K562 (cell line): ENCODE results near the gene GTF3C1. TPM values are rescaled to one million over a fixed set of nuclear protein-coding genes. Genes with fewer than 3 reads are reported as not detected.
A peak's percentile ranks its signal among the peaks of the same experiment; 100 is the strongest.

Experiments
- ARID1B ChIP-seq: fragments of 450-650 bp; IDR thresholded peaks from 2 replicates; pipeline ENCODE4 v1.6.1; 2016; ENCODE audit warnings: antibody characterized with exemption, mild to moderate bottlenecking, inconsistent platforms
- ATF1 ChIP-seq, 2 experiments: fragments of 450-650 bp in 1 of 2; IDR thresholded peaks; 2 replicates each; pipeline ENCODE4 v1.6.1; 2016; ENCODE audit warnings: missing compliant biosample characterization in 1 of 2, missing genetic modification characterization in 1 of 2
- BCOR ChIP-seq: fragments of 450-650 bp; IDR thresholded peaks from 2 replicates; pipeline ENCODE4 v1.6.1; 2016
- ESRRB ChIP-seq: fragments of 250-450 bp; sonication (Bioruptor Pico); IDR thresholded peaks from 2 replicates; pipeline ENCODE4 v1.5.0; 2020; ENCODE audit warnings: mild to moderate bottlenecking, moderate library complexity, borderline replicate concordance
- NCOA1 ChIP-seq: fragments of 450-650 bp; IDR thresholded peaks from 2 replicates; pipeline ENCODE4 v1.6.1; 2016; ENCODE audit warnings: low read depth
- PCBP1 ChIP-seq: fragments of 200-400 bp; formaldehyde crosslinking; IDR thresholded peaks from 2 replicates; pipeline ENCODE4 v1.6.1; 2018; ENCODE audit warnings: mild to moderate bottlenecking, low read depth, low read length; ENCODE audit not compliant: poor library complexity, severe bottlenecking
- SMAD4 ChIP-seq: fragments of 250-450 bp; sonication (Bioruptor Pico); conservative IDR thresholded peaks from 2 replicates; pipeline ENCODE4 v1.8.0; 2021; ENCODE audit warnings: inconsistent platforms, mild to moderate bottlenecking, moderate library complexity
- SMARCA4 ChIP-seq: fragments of 450-650 bp; IDR thresholded peaks from 2 replicates; pipeline ENCODE4 v1.6.1; 2016
- TAL1 ChIP-seq: fragments of 450-650 bp; IDR thresholded peaks from 2 replicates; pipeline ENCODE4 v1.6.1; 2016; ENCODE audit warnings: mild to moderate bottlenecking
- TEAD4 ChIP-seq, 2 experiments: sonication (generic) in 1 of 2; formaldehyde crosslinking in 1 of 2; IDR thresholded peaks; 2 replicates each; pipeline versions ENCODE4 v1.6.1 to v1.8.0; 2012 to 2022; ENCODE audit warnings: borderline replicate concordance in 1 of 2, inconsistent platforms in 1 of 2, low read length in 1 of 2, mild to moderate bottlenecking in 1 of 2, missing genetic modification reagents in 1 of 2
- XRCC3 ChIP-seq: fragments of 450-650 bp; IDR thresholded peaks from 2 replicates; pipeline ENCODE4 v1.6.1; 2017; ENCODE audit warnings: mild to moderate bottlenecking, moderate library complexity
- polyA plus RNA-seq, 8 experiments: library from polyadenylated mRNA; depleted of rRNA in 4 of 8; stranded (reverse) in 5 of 8; unstranded in 3 of 8; fragments of >200 nt; fragmentation: Nextera tagmentation in 2 of 8; fragmentation: Illumina TruSeq in 1 of 8; extraction: Ambion mirVana in 2 of 8; extraction: Trizol in 1 of 8; gene quantifications; 2 replicates each; pipeline versions ENCODE4 v1.2.1 to v1.2.3, GENCODE V29; 2011 to 2014; ENCODE audit warnings: inconsistent platforms in 1 of 8, missing spikeins in 1 of 8
- total RNA-seq, 7 experiments: library from RNA; depleted of rRNA in 6 of 7; stranded (reverse); fragments of >200 nt in 6 of 7; fragmentation: Illumina TruSeq in 2 of 7; extraction: Trizol in 2 of 7; gene quantifications; 2 replicates each; pipeline versions ENCODE4 v1.2.1 to v1.2.3, GENCODE V29; 2011 to 2021; ENCODE audit warnings: low replicate concordance in 1 of 7
- TF ChIP-seq, protein P1 (sequence below): sonication (generic); formaldehyde crosslinking; IDR thresholded peaks from 2 replicates; pipeline ENCODE4 v1.8.0; 2022; ENCODE audit warnings: mild to moderate bottlenecking, low read depth, missing genetic modification reagents
- TF ChIP-seq, protein P2 (sequence below), 2 experiments: IDR thresholded peaks in 1 of 2; conservative IDR thresholded peaks in 1 of 2; 2 replicates each; pipeline ENCODE4 v1.6.1; 2016; ENCODE audit warnings: low read depth in 2 of 2, mild to moderate bottlenecking in 1 of 2, missing compliant biosample characterization in 1 of 2, missing genetic modification characterization in 1 of 2, moderate library complexity in 1 of 2
- TF ChIP-seq, protein P3 (sequence below): fragments of 250-450 bp; sonication (Bioruptor Pico); IDR thresholded peaks from 2 replicates; pipeline ENCODE4 v1.8.0; 2022; ENCODE audit warnings: inconsistent platforms

GTF3C1 gene
- total and polyA plus RNA-seq, 9 of the 15 experiments (the other 6 are each of a cell fraction or from before 2014, with no cell fraction given): 0.72 to 63.6 (median 30.9) TPM

DNA sequence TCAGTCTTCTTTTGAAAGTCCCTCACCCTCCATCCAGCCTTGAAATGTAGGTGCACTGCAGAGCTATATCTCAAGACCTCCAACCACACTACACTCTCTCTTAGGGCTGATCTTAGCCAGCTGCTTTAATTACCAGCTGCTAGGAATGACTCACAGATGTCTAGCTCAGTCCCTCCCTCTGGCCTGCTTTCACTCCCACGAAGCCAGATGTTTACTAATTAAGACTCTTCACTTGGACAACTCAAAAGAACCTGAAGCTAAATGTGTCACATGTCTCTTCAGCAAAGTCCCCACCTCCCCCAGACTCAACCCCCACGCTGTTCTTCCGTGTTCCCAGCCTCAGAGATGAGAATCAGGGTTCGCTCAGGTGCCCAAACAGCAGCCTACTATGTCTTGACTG is 2.6 kb downstream of the GTF3C1 start (continued):
- TF ChIP-seq SMARCA4: peak; percentile 87
- no peak for TF ChIP-seq PCBP1
- TF ChIP-seq BCOR: peak; percentile 55; the same call in 1 of the 2 replicates
- TF ChIP-seq, protein P1, sequence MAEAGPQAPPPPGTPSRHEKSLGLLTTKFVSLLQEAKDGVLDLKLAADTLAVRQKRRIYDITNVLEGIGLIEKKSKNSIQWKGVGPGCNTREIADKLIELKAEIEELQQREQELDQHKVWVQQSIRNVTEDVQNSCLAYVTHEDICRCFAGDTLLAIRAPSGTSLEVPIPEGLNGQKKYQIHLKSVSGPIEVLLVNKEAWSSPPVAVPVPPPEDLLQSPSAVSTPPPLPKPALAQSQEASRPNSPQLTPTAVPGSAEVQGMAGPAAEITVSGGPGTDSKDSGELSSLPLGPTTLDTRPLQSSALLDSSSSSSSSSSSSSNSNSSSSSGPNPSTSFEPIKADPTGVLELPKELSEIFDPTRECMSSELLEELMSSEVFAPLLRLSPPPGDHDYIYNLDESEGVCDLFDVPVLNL (CRISPR knock-in tag): no peak
- no peak for TF ChIP-seq XRCC3
- TF ChIP-seq TEAD4 (IDR thresholded peaks at IDR 0.05; ENCODE audit: low read length): peak; percentile 74
- no peak for TF ChIP-seq TEAD4 (CRISPR knock-in tag; IDR thresholded peaks at IDR 0.05; ENCODE audit: borderline replicate concordance)
- TF ChIP-seq, protein P2, sequence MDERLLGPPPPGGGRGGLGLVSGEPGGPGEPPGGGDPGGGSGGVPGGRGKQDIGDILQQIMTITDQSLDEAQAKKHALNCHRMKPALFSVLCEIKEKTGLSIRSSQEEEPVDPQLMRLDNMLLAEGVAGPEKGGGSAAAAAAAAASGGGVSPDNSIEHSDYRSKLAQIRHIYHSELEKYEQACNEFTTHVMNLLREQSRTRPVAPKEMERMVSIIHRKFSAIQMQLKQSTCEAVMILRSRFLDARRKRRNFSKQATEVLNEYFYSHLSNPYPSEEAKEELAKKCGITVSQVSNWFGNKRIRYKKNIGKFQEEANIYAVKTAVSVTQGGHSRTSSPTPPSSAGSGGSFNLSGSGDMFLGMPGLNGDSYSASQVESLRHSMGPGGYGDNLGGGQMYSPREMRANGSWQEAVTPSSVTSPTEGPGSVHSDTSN (CRISPR knock-in tag; IDR thresholded peaks at IDR 0.05; ENCODE audit: low read depth): no peak
- TF ChIP-seq, protein P2 (tag; conservative IDR thresholded peaks at IDR 0.05; ENCODE audit: low read depth): 0 out of 2 replicates have a peak, but pooled peaks have one; percentile 27
- peak; percentile 86 for TF ChIP-seq ARID1B
- TF ChIP-seq SMAD4: peak; percentile 79
- TF ChIP-seq ESRRB (CRISPR knock-in tag): no peak
- TF ChIP-seq TAL1: peak; percentile 65
- TF ChIP-seq ATF1 (CRISPR knock-in tag; IDR thresholded peaks at IDR 0.05): no peak
- 0 out of 2 replicates have a peak, but pooled peaks have one; percentile 18 for TF ChIP-seq ATF1 (tag; IDR thresholded peaks at IDR 0.05)
- peak; percentile 38; the same call in 1 of the 2 replicates for TF ChIP-seq NCOA1
- TF ChIP-seq, protein P3, sequence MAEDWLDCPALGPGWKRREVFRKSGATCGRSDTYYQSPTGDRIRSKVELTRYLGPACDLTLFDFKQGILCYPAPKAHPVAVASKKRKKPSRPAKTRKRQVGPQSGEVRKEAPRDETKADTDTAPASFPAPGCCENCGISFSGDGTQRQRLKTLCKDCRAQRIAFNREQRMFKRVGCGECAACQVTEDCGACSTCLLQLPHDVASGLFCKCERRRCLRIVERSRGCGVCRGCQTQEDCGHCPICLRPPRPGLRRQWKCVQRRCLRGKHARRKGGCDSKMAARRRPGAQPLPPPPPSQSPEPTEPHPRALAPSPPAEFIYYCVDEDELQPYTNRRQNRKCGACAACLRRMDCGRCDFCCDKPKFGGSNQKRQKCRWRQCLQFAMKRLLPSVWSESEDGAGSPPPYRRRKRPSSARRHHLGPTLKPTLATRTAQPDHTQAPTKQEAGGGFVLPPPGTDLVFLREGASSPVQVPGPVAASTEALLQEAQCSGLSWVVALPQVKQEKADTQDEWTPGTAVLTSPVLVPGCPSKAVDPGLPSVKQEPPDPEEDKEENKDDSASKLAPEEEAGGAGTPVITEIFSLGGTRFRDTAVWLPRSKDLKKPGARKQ: no peak
